Ovary (tissue), 9 donors: ENCODE results near the gene FAM217B. TPM values are rescaled to one million over a fixed set of nuclear protein-coding genes. Genes with fewer than 3 reads are reported as not detected.

Source experiments
- DNase-seq, 5 donors: peaks; one replicate each; pipeline ENCODE4 v3.0.0-alpha.2; 2019 to 2020
- H3K27ac ChIP-seq, 2 donors: fragments of 200-600 bp; one replicate each; pipeline versions ENCODE4 v1.5.1 to v1.8.0; 2019 to 2022
- H3K27me3 ChIP-seq: fragments of 200-600 bp; one replicate; pipeline ENCODE4 v1.8.0; 2022
- H3K36me3 ChIP-seq: fragments of 200-600 bp; sonication (generic); one replicate; pipeline ENCODE4 v1.5.1; 2019
- H3K4me1 ChIP-seq: one replicate; pipeline ENCODE4 v1.8.1; 2013; ENCODE audit warnings: mild to moderate bottlenecking, moderate library complexity; ENCODE audit not compliant: insufficient read depth
- H3K4me3 ChIP-seq: fragments of 200-600 bp; sonication (generic); one replicate; pipeline ENCODE4 v1.5.1; 2017
- H3K9me3 ChIP-seq, 2 donors: fragments of 200-600 bp in 1 of 2; sonication (generic) in 1 of 2; one replicate each; pipeline versions ENCODE4 v1.5.1 to v1.8.1; 2013 to 2019; ENCODE audit warnings: mild to moderate bottlenecking in 1 of 2, moderate library complexity in 1 of 2
- EP300 ChIP-seq: sonication (generic); formaldehyde crosslinking; IDR thresholded peaks from one replicate; pipeline ENCODE4 v1.6.1; 2017; ENCODE audit warnings: antibody characterized with exemption
- POLR2A ChIP-seq: fragments of 450-650 bp; IDR thresholded peaks from one replicate; pipeline ENCODE4 v1.6.1; 2017; ENCODE audit warnings: antibody characterized with exemption, mild to moderate bottlenecking, moderate library complexity
- WGBS, 3 donors: extraction: QIAGEN DNeasy Blood & Tissue Kit in 1 of 3; methylation state at CpG; one replicate each; pipeline versions ENCODE4 v1.1.5 to v1.1.7; 2013 to 2017; 5-methylcytosine and 5-hydroxymethylcytosine counted together
- intact Hi-C, 4 donors: fragments of 100-400 bp; cut with DNase I; formaldehyde crosslinking; loops; one replicate each; pipeline versions ENCODE4 v1.11.0 to v1.15.1; 2022 to 2023
- polyA plus RNA-seq, 2 donors: library from polyadenylated mRNA; stranded (reverse); fragments of 200-250 nt in 1 of 2; fragments of 350-450 nt in 1 of 2; fragmentation: Illumina TruSeq in 1 of 2; extraction: RNeasy Lipid Tissue Mini Kit (QIAGEN cat#74804) in 1 of 2; gene quantifications; one replicate each; pipeline ENCODE4 v1.2.3, GENCODE V29; 2013 to 2014
- total RNA-seq, 7 donors: library from RNA; depleted of rRNA in 2 of 7; stranded (reverse); fragments of >200 nt in 2 of 7; fragmentation: NEBNext Ultra II Directional in 3 of 7; extraction: Animal tissue kit (Norgen Biotek cat#: 25700) in 3 of 7; gene quantifications; one replicate each; pipeline versions ENCODE4 v1.1.0 to v1.2.4, GENCODE V29; 2016 to 2023
- TF ChIP-seq, protein P1 (sequence below), 3 donors: fragments of 450-650 bp in 2 of 3; fragments of 200-600 bp in 1 of 3; IDR thresholded peaks; one replicate each; pipeline versions ENCODE4 v1.5.1 to v1.8.0; 2016 to 2022; ENCODE audit warnings: antibody characterized with exemption in 3 of 3, mild to moderate bottlenecking in 1 of 3
- donor health status: DM: no; HTN: no; CAD: no; lungs with moderate emphysema.
- donor health status: DM: no; HTN: no; CAD: no.
- donor health status: Bipolar disorder and iron deficiency.
- donor health status: DM: yes; HTN: yes; CAD: no.
- donor health status: DM: no; HTN: no; CAD: no.
- donor health status: DM: yes; HTN: yes; CAD: no.

FAM217B gene
- total and polyA plus RNA-seq, 9 donors, result 3.7 to 16.7 (median 9.4) TPM

GRCh38 chr20:59935457-59936185, 4.6 kb upstream of the FAM217B start:
- no peak for DNase-seq
- 92 to 94% (median 93%) methylated on average over 8 of the region's 8 CpGs for WGBS, 3 donors
- TF ChIP-seq POLR2A, result no peak
- TF ChIP-seq EP300, result no peak
- TF ChIP-seq, protein P1, sequence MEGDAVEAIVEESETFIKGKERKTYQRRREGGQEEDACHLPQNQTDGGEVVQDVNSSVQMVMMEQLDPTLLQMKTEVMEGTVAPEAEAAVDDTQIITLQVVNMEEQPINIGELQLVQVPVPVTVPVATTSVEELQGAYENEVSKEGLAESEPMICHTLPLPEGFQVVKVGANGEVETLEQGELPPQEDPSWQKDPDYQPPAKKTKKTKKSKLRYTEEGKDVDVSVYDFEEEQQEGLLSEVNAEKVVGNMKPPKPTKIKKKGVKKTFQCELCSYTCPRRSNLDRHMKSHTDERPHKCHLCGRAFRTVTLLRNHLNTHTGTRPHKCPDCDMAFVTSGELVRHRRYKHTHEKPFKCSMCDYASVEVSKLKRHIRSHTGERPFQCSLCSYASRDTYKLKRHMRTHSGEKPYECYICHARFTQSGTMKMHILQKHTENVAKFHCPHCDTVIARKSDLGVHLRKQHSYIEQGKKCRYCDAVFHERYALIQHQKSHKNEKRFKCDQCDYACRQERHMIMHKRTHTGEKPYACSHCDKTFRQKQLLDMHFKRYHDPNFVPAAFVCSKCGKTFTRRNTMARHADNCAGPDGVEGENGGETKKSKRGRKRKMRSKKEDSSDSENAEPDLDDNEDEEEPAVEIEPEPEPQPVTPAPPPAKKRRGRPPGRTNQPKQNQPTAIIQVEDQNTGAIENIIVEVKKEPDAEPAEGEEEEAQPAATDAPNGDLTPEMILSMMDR (IDR thresholded peaks at IDR 0.05), result no peak
- no peaks in the 10 kb centered on the region for H3K9me3 ChIP-seq
- no peak overlapping the region for H3K4me3 ChIP-seq
- H3K27ac ChIP-seq, result no peak overlapping the region
- intact Hi-C loops, result loop anchor here in 1 of 4 donors (10.0 kb wide), 1 partner anchor 361 kb away; no protein-coding TSS in a partner anchor
- H3K36me3 ChIP-seq, result no peaks in the 10 kb centered on the region
- H3K4me1 ChIP-seq, result peaks cover 17% of the 10 kb centered on the region
- no peaks in the 10 kb centered on the region for H3K27me3 ChIP-seq

DNA sequence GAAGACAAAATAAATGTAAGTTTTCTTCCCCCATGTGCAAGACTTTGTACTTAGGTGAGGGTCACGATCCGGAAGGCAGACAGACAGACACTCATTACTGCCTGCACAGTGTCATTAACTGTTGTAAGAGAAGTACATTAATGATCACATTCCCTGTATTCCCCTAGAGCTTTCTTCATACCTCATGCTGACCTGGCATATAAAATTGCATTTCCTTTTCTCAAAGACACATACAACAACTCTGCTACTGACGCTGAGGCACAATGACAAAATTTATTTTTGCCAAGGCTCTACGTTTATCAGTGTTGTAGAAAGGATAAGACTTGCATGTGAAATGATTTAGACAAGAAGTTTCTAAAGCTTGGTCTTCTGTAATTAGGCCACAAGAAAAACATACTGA, 3.8 kb upstream of the FAM217B start:
- Histone ChIP-seq H3K36me3 (no peaks in the 10 kb centered on the region), H3K9me3 (no peaks in the 10 kb centered on the region), H3K27me3 (no peaks in the 10 kb centered on the region), H3K4me3 (no peak overlapping the region), H3K27ac (no peak overlapping the region), H3K4me1 (peaks cover 17% of the 10 kb centered on the region)
- DNase-seq, result no peak
- TF ChIP-seq EP300 (no peak), POLR2A (no peak)
- TF ChIP-seq, protein P1 (IDR thresholded peaks at IDR 0.05), result no peak
- intact Hi-C loops, result loop anchor here in 1 of 4 donors (10.0 kb wide), 1 partner anchor 362 kb away; no protein-coding TSS in a partner anchor
- WGBS, 3 donors, result 77 to 85% (median 82%) methylated on average over 4 of the region's 4 CpGs

- intact Hi-C loops, result loop anchor here in 1 of 4 donors (10.0 kb wide), 1 partner anchor 362 kb away; no protein-coding TSS in a partner anchor
- H3K36me3 ChIP-seq, result no peaks in the 10 kb centered on the region
- 62 to 78% (median 72%) methylated on average over 3 of the region's 3 CpGs for WGBS, 3 donors
- no peaks in the 10 kb centered on the region for H3K9me3 ChIP-seq
- no peak overlapping the region for H3K27ac ChIP-seq
- no peak for TF ChIP-seq EP300
- DNase-seq, result no peak
- H3K27me3 ChIP-seq, result no peaks in the 10 kb centered on the region
- H3K4me3 ChIP-seq, result no peak overlapping the region
- H3K4me1 ChIP-seq, result peaks cover 17% of the 10 kb centered on the region
These were observed 3.0 kb upstream of the FAM217B start for GRCh38 chr20:59937150-59937549.

GRCh38 chr20:59938221-59938620, 2.0 kb upstream of the FAM217B start:
- TF ChIP-seq, protein P1 (IDR thresholded peaks at IDR 0.05), result no peak
- TF ChIP-seq EP300 (no peak), POLR2A (no peak)
- no peaks in the 10 kb centered on the region for H3K36me3 ChIP-seq
- H3K4me1 ChIP-seq, result peaks cover 16% of the 10 kb centered on the region
- no peak for DNase-seq
- no peak overlapping the region for H3K4me3 ChIP-seq
- intact Hi-C loops, result loop anchor here in 1 of 4 donors (10.0 kb wide), 1 partner anchor 363 kb away; no protein-coding TSS in a partner anchor
- 55 to 60% (median 59%) methylated on average over 4 of the region's 4 CpGs for WGBS, 3 donors
- H3K9me3 ChIP-seq, result no peaks in the 10 kb centered on the region
- no peak overlapping the region for H3K27ac ChIP-seq
- H3K27me3 ChIP-seq, result no peaks in the 10 kb centered on the region

DNA sequence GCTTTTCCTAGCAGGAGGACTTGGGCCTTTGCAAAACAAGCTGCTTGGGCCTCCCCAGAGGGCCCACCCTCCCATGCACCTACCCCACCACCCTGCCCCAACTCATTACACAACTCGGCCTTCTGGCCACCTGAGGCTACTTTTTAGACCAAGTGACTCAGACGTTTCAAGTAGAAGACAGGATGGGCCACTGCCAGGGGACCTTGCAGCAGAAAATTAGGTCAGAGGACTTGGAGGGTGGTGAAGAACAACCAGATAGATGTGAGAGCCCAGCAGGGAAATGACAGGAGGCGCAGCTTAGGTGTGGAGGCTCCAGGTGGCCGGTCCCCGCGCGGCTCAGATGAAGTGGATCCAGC, 1.5 kb upstream of the FAM217B start:
- Histone ChIP-seq H3K36me3 (no peaks in the 10 kb centered on the region), H3K27ac (no peak overlapping the region), H3K4me1 (peaks cover 13% of the 10 kb centered on the region), H3K9me3 (no peaks in the 10 kb centered on the region), H3K4me3 (no peak overlapping the region), H3K27me3 (no peaks in the 10 kb centered on the region)
- TF ChIP-seq EP300 (no peak), POLR2A (no peak)
- TF ChIP-seq, protein P1 (IDR thresholded peaks at IDR 0.05), result no peak
- WGBS, 3 donors, result 81 to 84% (median 84%) methylated on average over 7 of the region's 7 CpGs
- intact Hi-C loops, result loop anchor here in 1 of 4 donors (10.0 kb wide), 1 partner anchor 364 kb away; no protein-coding TSS in a partner anchor
- DNase-seq, result peak in 2 of 5 donors; percentile 12 to 50
